Sigmoid colon (tissue), 4 donors: ENCODE results near the gene CCNG2.

Source experiments
- CTCF ChIP-seq, 4 experiments: fragments of 450-650 bp in 3 of 4; fragments of 200-600 bp in 1 of 4; IDR thresholded peaks; one replicate each; pipeline ENCODE4 v1.5.1; 2016 to 2019; ENCODE audit warnings: antibody characterized with exemption in 4 of 4, mild to moderate bottlenecking in 3 of 4, moderate library complexity in 2 of 4
- POLR2AphosphoS5 ChIP-seq, 4 donors: sonication (generic); formaldehyde crosslinking; IDR thresholded peaks; one replicate each; pipeline ENCODE4 v1.6.1; 2017; ENCODE audit warnings: antibody characterized with exemption in 4 of 4

- TF ChIP-seq CTCF (IDR thresholded peaks at IDR 0.05): no peak
- TF ChIP-seq POLR2AphosphoS5 (IDR thresholded peaks at IDR 0.05): no peak
Observed at GRCh38 chr4:77177199-77177598, 20.2 kb downstream of the CCNG2 start.
